Neuron (in vitro differentiated cells): ENCODE measurements around the gene VAT1L.
A peak's percentile ranks its signal among the peaks of the same experiment; 100 is the strongest.

ENCODE experiments used
- H2AFZ ChIP-seq: one replicate; pipeline ENCODE4 v1.6.1; 2013; ENCODE audit warnings: low read depth, mild to moderate bottlenecking, inconsistent platforms, low read length, moderate library complexity
- H3K27me3 ChIP-seq: one replicate; pipeline ENCODE4 v1.6.1; 2013; ENCODE audit warnings: low read length; ENCODE audit not compliant: insufficient read depth
- H3K36me3 ChIP-seq: one replicate; pipeline ENCODE4 v1.6.1; 2013; ENCODE audit warnings: low read length; ENCODE audit not compliant: insufficient read depth
- H3K4me1 ChIP-seq: one replicate; pipeline ENCODE4 v1.6.1; 2013; ENCODE audit warnings: low read length; ENCODE audit not compliant: insufficient read depth
- H3K4me3 ChIP-seq: 2 replicates; pipeline ENCODE4 v1.5.1; 2013; ENCODE audit warnings: mild to moderate bottlenecking, low read length, moderate library complexity
- H3K9me3 ChIP-seq: one replicate; pipeline ENCODE4 v1.6.1; 2013; ENCODE audit warnings: low read length

Gene VAT1L

DNA sequence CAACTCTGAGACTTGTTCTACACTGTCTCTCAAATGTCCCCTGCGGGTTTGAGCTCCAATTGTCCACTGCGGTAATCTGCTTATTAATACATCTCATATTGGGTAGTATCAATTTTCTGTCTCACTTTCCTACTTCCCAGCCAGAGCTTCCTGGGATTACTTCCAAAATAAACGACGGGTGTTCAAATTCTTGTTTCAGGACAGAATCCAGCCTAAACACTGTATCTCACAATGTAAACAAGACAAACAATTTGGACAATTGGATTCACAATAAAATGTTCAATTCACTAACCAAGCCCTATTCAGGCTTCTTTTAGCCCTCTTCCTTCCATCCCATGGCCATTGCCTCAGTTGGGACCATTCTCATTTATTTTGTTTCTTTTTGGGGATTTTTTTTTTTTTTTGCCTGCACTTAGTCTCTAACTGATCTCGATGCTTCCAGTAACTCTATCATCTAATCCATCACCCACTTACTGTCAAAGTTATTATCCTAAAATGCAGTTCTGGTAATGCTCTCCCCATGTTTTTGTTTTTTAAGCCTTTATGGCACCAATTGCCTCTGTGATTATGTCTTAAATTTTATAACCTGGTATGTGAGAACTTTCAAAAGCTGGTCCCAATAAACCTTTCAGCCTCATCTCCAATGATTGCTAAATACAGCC, 2.0 kb upstream of the VAT1L start:
- no peak overlapping the region for H3K4me3 ChIP-seq
- no peaks in the 10 kb centered on the region for H3K9me3 ChIP-seq
- no peaks in the 10 kb centered on the region for H3K36me3 ChIP-seq
- peaks cover 21% of the 10 kb centered on the region for H3K4me1 ChIP-seq
- no peak overlapping the region for H2AFZ ChIP-seq
- no peaks in the 10 kb centered on the region for H3K27me3 ChIP-seq

DNA sequence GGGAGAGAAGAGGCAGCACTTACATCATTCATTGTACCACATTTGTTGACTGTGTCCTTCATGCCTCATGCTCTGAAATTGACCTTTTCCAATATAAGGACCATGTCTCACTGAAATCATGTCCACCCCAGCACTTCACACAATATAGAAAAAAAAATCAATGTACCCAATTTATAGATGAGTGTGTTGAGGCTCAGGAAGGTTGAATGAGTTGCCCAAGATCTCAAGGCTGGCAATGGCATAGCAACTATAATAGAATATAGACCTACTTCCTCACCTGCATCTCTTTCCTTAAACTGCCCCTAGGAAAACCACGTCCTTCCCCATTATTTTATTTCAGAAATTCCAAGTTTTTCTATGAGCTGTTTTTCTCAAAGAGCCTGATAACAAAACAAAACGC, 912 bp upstream of the VAT1L start:
- Histone ChIP-seq H3K4me1 (peaks cover 24% of the 10 kb centered on the region), H3K4me3 (no peak overlapping the region), H3K27me3 (no peaks in the 10 kb centered on the region), H2AFZ (peak overlapping the region; percentile 94), H3K36me3 (no peaks in the 10 kb centered on the region), H3K9me3 (no peaks in the 10 kb centered on the region)

DNA sequence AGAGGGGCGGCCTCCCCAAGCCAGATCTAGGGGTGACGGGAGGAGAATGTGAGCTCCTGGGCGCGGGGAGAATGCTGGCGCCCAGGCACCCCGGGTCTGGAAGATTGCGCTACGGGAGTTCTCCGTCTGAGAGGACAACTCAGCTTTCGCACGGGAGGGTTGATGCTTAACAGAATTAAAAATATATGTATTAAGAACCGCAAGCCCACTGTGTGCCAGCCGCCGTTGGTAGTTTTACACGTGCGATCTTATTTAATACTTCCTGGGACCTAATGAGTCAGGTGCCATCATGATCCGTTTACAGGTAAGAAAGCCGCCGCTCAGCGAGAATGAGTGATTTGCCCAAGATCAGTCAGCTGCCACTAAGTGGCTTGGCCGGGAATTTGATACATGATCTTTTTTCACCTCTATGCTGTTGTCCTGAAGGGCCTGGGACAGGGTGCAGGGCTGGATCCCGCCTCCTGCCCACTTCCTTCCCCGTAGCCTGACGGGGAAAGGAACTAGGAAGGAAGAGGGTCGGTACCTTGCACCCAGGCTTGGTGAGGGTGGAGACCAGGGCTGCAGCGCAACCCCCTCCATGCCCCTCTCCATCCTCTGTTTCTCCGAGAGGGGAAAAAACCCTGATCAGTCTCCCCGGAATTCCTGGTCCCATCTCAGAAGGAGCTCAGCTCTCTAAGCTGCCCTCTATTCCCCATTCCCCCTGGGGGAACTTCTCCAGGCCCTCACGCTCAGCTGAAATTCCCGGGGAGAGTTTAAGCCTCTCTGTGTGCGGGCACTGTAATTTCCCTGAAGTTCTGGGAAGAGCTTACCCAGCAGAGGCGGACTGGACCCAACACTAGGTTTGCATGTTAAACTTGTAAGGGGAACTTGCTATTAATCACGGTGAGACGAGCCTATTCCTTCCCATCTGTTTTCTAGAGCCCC, 983 bp downstream of the VAT1L start:
- H3K27me3 ChIP-seq: no peaks in the 10 kb centered on the region
- H3K4me3 ChIP-seq: peak overlapping the region; percentile 82
- H3K4me1 ChIP-seq: peaks cover 26% of the 10 kb centered on the region
- H3K36me3 ChIP-seq: no peaks in the 10 kb centered on the region
- no peaks in the 10 kb centered on the region for H3K9me3 ChIP-seq
- peak overlapping the region; percentile 94 for H2AFZ ChIP-seq

DNA sequence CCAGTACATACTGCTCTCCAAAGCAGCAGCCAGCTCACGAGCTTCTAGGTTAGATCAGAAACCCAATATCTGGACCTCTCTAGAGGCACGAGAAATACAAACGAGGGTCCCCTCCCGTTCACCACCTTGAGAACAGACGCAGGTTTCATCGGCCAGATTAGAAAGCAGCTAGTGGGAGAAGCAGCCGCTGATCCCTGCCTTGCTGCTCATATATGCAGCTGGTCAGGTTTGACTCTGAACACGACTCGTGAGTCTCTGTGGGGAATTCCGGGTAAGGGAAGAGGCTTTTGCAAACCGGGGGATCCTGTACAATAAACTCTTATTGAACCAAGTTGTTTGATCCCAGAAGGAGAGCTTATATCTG, 1.6 kb downstream of the VAT1L start:
- Histone ChIP-seq H3K9me3 (no peaks in the 10 kb centered on the region), H3K27me3 (no peaks in the 10 kb centered on the region), H2AFZ (peak overlapping the region; percentile 12), H3K4me1 (peaks cover 26% of the 10 kb centered on the region), H3K4me3 (peak overlapping the region; percentile 82), H3K36me3 (no peaks in the 10 kb centered on the region)

DNA sequence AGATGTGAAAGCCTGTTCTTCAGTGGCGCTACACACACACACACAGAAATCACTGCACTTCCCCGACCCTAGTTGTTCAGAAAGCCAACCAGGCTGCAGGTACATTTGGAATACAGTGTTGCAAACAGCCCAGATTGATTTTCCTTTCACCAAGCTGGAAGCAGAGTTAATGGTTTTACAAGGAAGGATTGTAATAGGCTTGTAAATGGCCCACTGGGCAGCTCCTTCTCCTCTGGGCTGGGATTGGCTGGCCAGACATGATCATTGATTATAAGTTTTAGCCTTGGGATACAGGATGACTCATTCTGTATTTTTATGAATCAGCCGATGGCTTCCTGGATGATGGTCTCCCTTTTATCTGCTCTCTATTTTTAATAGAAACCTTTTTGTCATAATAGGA, 2.5 kb downstream of the VAT1L start:
- Histone ChIP-seq H3K27me3 (no peaks in the 10 kb centered on the region), H3K9me3 (no peaks in the 10 kb centered on the region), H3K4me3 (no peak overlapping the region), H2AFZ (no peak overlapping the region), H3K4me1 (peaks cover 26% of the 10 kb centered on the region), H3K36me3 (no peaks in the 10 kb centered on the region)

DNA sequence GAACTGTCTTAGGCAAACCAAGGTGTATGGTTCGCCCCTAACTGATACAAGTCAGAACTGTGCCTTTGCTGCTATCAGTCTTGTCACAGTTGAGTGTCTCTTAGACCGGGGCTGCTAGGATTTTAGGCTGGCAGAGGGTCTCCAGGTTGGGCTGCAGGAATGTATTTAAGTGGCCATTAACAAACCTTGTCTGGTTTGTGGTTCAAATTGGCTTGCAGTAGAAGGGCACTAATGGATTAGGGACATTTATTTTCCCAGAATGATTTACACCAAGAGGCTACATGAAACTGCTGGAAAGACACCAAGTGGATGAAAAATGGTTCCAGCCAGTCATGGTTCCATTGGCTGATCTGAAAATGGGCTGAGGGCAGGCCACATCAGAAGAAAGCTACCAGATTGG, 5.1 kb downstream of the VAT1L start:
- Histone ChIP-seq H3K4me1 (peaks cover 28% of the 10 kb centered on the region), H3K9me3 (no peaks in the 10 kb centered on the region), H3K27me3 (no peaks in the 10 kb centered on the region), H3K36me3 (no peaks in the 10 kb centered on the region), H2AFZ (no peak overlapping the region), H3K4me3 (no peak overlapping the region)

DNA sequence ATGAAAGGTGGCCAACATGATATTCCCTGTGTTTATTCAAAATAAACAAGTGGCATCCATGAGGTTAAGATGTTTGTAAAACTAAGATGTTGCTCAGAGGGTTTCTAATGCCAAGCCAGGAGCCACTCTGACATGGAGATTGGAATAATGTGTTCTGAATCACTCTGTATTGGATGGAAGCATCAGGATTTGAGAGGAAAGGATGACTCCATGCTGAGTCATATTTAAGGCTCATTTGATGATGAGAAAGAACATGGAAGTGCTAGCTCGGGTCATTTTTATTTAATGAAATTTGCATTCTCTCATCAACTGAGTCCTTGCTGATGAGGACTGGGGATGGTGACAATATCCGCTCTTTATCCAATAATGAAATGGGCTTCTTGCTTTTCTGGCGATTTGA, 6.2 kb downstream of the VAT1L start:
- Histone ChIP-seq H3K27me3 (no peaks in the 10 kb centered on the region), H3K36me3 (no peaks in the 10 kb centered on the region), H3K4me1 (peaks cover 25% of the 10 kb centered on the region), H3K9me3 (no peaks in the 10 kb centered on the region), H2AFZ (no peak overlapping the region), H3K4me3 (no peak overlapping the region)

DNA sequence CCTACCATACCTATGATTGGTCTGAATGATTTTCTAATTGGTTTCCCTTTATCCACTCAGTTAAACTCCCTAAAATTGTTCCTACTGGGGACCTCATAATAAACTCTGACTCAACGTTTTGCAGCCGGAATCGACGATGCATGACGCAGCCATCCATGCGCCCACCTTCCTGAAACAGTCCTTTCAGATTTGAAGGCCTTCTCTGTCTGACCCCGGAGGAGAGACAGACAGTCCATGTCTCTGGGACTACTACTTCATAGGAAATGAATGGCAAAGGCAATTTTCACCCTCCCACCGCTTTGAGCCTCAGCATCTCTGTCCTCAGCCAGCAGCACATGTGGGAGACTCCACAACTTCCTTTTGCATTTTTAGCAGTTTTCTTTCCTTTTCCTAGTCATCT, 13.5 kb downstream of the VAT1L start:
- no peak overlapping the region for H3K4me3 ChIP-seq
- no peak overlapping the region for H2AFZ ChIP-seq
- H3K27me3 ChIP-seq: no peaks in the 10 kb centered on the region
- no peaks in the 10 kb centered on the region for H3K36me3 ChIP-seq
- H3K9me3 ChIP-seq: no peaks in the 10 kb centered on the region
- peaks cover 30% of the 10 kb centered on the region for H3K4me1 ChIP-seq

DNA sequence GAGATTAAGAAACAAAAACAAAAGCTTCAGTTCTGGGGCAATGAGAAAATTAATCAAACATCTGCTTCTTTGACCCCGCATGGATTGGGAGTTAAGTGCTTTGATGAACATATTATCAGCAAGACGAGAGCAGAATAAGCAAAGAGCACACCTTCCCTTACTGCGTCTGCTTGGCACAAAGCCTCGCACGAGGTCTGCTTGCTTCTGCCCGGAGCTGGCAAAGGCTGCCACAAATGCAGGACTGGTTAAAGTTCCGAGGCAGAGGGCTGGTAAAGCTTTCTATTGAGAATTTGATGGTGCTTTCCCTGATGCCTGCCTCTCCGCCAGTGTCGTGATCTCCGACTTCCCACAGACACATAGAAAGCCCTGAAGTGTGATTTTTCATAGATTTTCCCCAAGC, 17.0 kb downstream of the VAT1L start:
- no peak overlapping the region for H2AFZ ChIP-seq
- peaks cover 8% of the 10 kb centered on the region for H3K9me3 ChIP-seq
- peaks cover 31% of the 10 kb centered on the region for H3K4me1 ChIP-seq
- no peak overlapping the region for H3K4me3 ChIP-seq
- H3K27me3 ChIP-seq: no peaks in the 10 kb centered on the region
- H3K36me3 ChIP-seq: no peaks in the 10 kb centered on the region

DNA sequence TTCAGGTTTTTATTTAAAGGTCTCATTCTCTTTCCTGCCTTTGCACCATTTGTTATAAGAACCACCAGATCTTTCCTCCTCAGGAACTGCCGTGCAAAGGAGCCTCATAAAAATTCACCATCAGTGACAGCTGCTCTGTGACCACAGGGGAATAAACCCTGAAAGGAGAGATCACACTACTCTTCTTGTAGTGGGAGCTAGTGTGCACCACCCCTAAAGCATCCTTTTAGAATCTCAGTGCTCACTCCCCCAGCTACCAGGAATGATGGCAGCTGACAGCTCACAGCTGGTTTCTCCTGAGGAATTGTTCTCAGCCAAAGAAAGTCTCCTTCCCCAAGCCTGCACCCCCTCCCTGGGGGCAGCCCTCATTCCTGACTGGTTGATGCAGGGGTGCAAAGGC, 18.7 kb downstream of the VAT1L start:
- H3K4me1 ChIP-seq: peaks cover 31% of the 10 kb centered on the region
- H3K4me3 ChIP-seq: no peak overlapping the region
- no peaks in the 10 kb centered on the region for H3K27me3 ChIP-seq
- no peaks in the 10 kb centered on the region for H3K36me3 ChIP-seq
- H3K9me3 ChIP-seq: peaks cover 8% of the 10 kb centered on the region
- H2AFZ ChIP-seq: no peak overlapping the region

DNA sequence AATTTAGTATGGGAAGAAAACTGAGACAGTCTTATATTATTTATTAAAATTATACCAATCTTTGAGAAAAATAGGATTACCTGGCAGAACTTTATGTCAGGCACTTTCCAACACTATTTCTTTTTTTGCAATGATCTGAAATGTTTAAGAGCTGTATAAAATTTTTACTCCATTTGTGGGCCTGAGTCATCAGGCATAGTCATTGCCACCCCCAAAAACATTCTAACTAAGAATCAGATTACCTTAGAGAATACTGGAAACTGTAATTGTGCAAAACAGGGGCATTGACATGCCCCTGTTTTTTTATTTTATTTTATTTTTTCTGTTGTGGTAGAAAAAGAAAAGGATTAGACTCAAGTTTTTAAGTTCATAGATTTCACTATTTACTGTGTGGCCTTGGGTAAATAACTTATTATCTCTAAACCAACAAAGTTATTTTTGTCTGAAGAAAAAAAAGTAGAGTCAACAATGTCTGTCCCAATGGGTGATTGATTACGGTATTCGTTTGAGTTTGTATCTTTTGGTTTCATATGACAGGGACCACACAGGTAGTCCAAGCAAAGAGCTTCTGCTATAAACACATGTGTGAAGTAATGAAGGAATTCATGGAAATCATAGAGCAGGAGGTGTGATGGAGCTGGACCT, 24.6 kb downstream of the VAT1L start:
- no peak overlapping the region for H2AFZ ChIP-seq
- peaks cover 4% of the 10 kb centered on the region for H3K9me3 ChIP-seq

DNA sequence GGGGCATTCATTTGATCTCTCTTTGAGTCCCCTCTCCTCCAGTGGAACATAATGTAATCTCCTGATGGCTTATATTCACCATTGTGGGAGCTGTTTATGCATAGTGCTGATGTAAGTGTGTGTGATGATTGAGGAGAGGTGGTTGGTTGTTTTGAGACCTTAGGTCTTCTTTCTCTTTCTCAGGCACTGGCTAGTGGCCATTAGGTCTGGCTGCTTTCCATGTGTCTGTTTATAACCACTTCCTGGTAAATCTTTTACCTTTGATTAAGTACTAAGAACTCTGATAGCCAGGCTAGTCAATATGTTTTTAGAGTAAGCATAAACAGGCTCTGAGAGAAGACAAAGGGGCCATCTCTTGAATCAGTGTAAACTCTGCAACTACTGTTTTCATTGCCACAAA, 27.9 kb downstream of the VAT1L start:
- peaks cover 11% of the 10 kb centered on the region for H3K4me1 ChIP-seq
- H3K9me3 ChIP-seq: no peaks in the 10 kb centered on the region
- H2AFZ ChIP-seq: no peak overlapping the region
- H3K36me3 ChIP-seq: no peaks in the 10 kb centered on the region
- H3K27me3 ChIP-seq: no peaks in the 10 kb centered on the region
- H3K4me3 ChIP-seq: no peak overlapping the region

More for the DNA sequence above, 24.6 kb downstream of the VAT1L start:
- Histone ChIP-seq H3K27me3 (no peaks in the 10 kb centered on the region), H3K4me3 (no peak overlapping the region), H3K36me3 (no peaks in the 10 kb centered on the region), H3K4me1 (no peaks in the 10 kb centered on the region)

DNA sequence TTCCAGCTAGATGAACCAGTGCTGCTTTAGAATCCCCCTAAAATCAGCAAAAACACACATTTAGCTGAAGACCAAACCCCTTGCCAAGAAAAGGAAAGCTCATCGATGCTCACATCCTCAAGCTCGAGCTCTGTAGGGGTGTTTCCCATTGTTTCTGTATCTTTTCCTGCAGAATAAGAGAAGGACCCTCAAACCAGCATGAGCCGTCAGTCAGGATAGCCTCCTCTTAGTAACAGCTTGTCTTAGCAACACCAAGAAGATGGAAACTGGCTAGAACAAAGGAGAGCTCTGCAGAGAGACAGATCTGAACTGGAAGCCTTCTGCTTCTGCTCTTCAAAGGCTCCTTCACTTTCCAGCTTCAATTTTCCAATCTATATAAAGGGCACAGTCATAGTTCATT, 32.0 kb downstream of the VAT1L start:
- no peaks in the 10 kb centered on the region for H3K9me3 ChIP-seq

More for the DNA sequence above, 32.0 kb downstream of the VAT1L start:
- Histone ChIP-seq H3K4me1 (peaks cover 11% of the 10 kb centered on the region), H3K36me3 (peaks cover 5% of the 10 kb centered on the region), H2AFZ (no peak overlapping the region), H3K4me3 (no peak overlapping the region), H3K27me3 (no peaks in the 10 kb centered on the region)
